ENCODE measurements around the gene MYO1A. TPM values are rescaled to one million over a fixed set of nuclear protein-coding genes. Genes with fewer than 3 reads are reported as not detected.

The MYO1A gene
- total RNA-seq, 1 experiment from 2014 or later: 0.26 TPM

DNA sequence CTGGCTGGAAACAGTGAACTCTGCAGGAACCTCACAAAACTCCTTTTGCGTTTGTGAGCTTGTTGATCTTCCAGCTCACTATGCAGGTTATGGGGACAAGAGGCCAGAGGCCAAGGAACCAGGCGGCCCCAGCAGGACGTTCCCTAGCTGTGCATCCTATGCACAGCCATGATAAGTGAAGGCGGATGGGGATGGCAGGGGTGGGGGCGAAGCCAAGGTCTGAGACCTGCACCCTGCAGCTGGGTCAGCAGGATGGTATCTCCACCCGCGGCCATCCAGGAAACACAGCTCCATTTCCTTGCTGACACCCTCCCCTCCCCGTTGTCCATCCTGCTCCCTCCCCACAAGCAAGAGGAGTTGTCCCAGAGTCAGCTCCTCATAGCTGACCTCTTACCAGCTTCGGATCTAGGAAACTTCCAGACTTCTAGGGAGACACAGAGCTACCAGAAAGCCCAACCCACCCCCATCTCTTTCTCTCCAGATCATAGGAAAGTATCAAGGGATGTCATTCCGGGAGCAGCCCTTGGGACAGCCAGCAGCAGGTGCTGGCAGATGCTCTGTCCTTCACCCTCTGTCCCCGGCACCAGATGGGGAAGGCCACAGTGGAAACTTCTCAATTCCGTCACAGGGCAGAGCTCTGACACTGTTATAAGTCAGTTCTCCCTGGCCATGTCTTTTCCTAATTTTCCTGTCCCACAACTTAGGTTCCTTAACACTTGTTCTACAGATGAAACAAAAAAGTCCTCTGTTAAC lies 53.0 kb downstream of the MYO1A start:
- H3K27ac Mint-ChIP-seq: no peak overlapping the region
- no CpG with 5 or more reads among the region's 12 CpGs for WGBS (ENCODE audit: extremely low coverage, insufficient read length, low lambda C conversion rate)
- no peaks in the 10 kb centered on the region; a peak in 1 of 5 replicates for H3K9me3 Mint-ChIP-seq

More for the DNA sequence above, 53.0 kb downstream of the MYO1A start:
- H3K4me3 Mint-ChIP-seq: no peak overlapping the region
- H4K20me1 ChIP-seq (ENCODE audit: control insufficient read depth, insufficient read depth, insufficient read length): no peaks in the 10 kb centered on the region
- no peak for TF ChIP-seq CTCF (conservative IDR thresholded peaks at IDR 0.05)
- peaks cover 3% of the 10 kb centered on the region for H3K79me2 ChIP-seq (ENCODE audit: insufficient read depth, low read length)
- H3K4me1 Mint-ChIP-seq: peaks cover 5 to 7% of the 10 kb centered on the region in 2 experiments
- H4K91ac ChIP-seq (ENCODE audit: insufficient read length, low read depth, low read length): no peak overlapping the region
- H4K5ac ChIP-seq (ENCODE audit: insufficient read length, low read depth, low read length): no peak overlapping the region
- H2BK5ac ChIP-seq (ENCODE audit: insufficient read length, low read length): no peak overlapping the region
- no peaks in the 10 kb centered on the region for H3K23me2 ChIP-seq (ENCODE audit: insufficient read length, low read depth, low read length, poor library complexity, severe bottlenecking)
- H3K18ac ChIP-seq (ENCODE audit: insufficient read length, low read depth, low read length): no peak overlapping the region
- H3K4me1 ChIP-seq (ENCODE audit: insufficient read depth, low read length): no peaks in the 10 kb centered on the region
- H2BK20ac ChIP-seq (ENCODE audit: low read depth, low read length, poor library complexity, severe bottlenecking): no peak overlapping the region
- H3T11ph ChIP-seq (ENCODE audit: low read length): no peak overlapping the region
- H3K56ac ChIP-seq (ENCODE audit: insufficient read length, low read depth, low read length): no peak overlapping the region
- no peak overlapping the region for H3K4me2 ChIP-seq (ENCODE audit: insufficient read depth, insufficient read length, low read length)
- no peak for DNase-seq
- H3K27ac ChIP-seq (ENCODE audit: insufficient read length, low read depth, low read length): no peak overlapping the region
- H3K27me3 Mint-ChIP-seq (ENCODE audit: low read depth): no peaks in the 10 kb centered on the region
- H3K9me3 ChIP-seq (ENCODE audit: control insufficient read depth, low read depth, low read length): no peaks in the 10 kb centered on the region
- no peak overlapping the region for H3K14ac ChIP-seq (ENCODE audit: insufficient read depth, low read length)
- no peak overlapping the region for H2AK5ac ChIP-seq (ENCODE audit: insufficient read length, low read length)
- H3K79me1 ChIP-seq (ENCODE audit: insufficient read depth, low read depth, low read length, poor library complexity, severe bottlenecking): peaks cover 13% of the 10 kb centered on the region
- H3K27me3 ChIP-seq (ENCODE audit: insufficient read depth, low read length): no peaks in the 10 kb centered on the region
- no peak overlapping the region for H2BK12ac ChIP-seq (ENCODE audit: insufficient read length, low read depth, low read length)
- no peak overlapping the region for H2BK120ac ChIP-seq (ENCODE audit: low read depth, low read length, poor library complexity, severe bottlenecking)
- no peak overlapping the region for H3K23ac ChIP-seq (ENCODE audit: insufficient read length, low read depth, low read length)
- no peak overlapping the region for H2BK15ac ChIP-seq (ENCODE audit: low read depth, low read length)
- H4K8ac ChIP-seq (replicated peaks; ENCODE audit: insufficient read length, low read depth, low read length): no peak overlapping the region
- peaks cover 9 to 40% (median 36%) of the 10 kb centered on the region in 3 experiments for H3K36me3 Mint-ChIP-seq (ENCODE audit: insufficient read depth in 1 of 3, low read depth in 3 of 3)
- H3K4ac ChIP-seq (ENCODE audit: low read depth, low read length): no peak overlapping the region
- H2AFZ ChIP-seq (ENCODE audit: low read length): no peak overlapping the region
- no peak overlapping the region for H3K9ac ChIP-seq (ENCODE audit: extremely low read depth, insufficient read length, low read length)

Measured in H9 (cell line).